Neural cell (in vitro differentiated cells): ENCODE measurements around the gene SUMO3. TPM values are rescaled to one million over a fixed set of nuclear protein-coding genes. Genes with fewer than 3 reads are reported as not detected.

Experiments used
- H2AFZ ChIP-seq: fragments of 200-600, 300-800 bp; sonication (generic), shearing (Covaris generic); 2 replicates; pipeline ENCODE4 v1.6.0; 2014; ENCODE audit warnings: low read depth, mild to moderate bottlenecking, antibody characterized with exemption, low read length, moderate library complexity
- H3F3A ChIP-seq: fragments of 200-600 bp; shearing (Covaris generic); 2 replicates; pipeline ENCODE4 v1.6.1; 2016; ENCODE audit warnings: mild to moderate bottlenecking, moderate library complexity, mixed read lengths, antibody characterized with exemption, low read length; ENCODE audit not compliant: insufficient read depth, poor library complexity, severe bottlenecking
- H3K27ac ChIP-seq: fragments of 200-600, 300-800 bp; sonication (generic), shearing (Covaris generic); 2 replicates; pipeline ENCODE4 v1.5.1; 2014; ENCODE audit warnings: mild to moderate bottlenecking, low read length, moderate library complexity
- H3K27me3 ChIP-seq: fragments of 300-800, 200-600 bp; sonication (generic), shearing (Covaris generic); 2 replicates; pipeline ENCODE4 v1.6.0; 2014; ENCODE audit warnings: mild to moderate bottlenecking, low read depth, low read length, moderate library complexity; ENCODE audit not compliant: insufficient read depth
- H3K36me3 ChIP-seq: fragments of 300-800, 200-600 bp; sonication (generic), shearing (Covaris generic); 2 replicates; pipeline ENCODE4 v1.5.1; 2014; ENCODE audit warnings: mild to moderate bottlenecking, antibody characterized with exemption, low read length, moderate library complexity; ENCODE audit not compliant: insufficient read depth
- H3K4me2 ChIP-seq: fragments of 300-800, 200-600 bp; sonication (generic), shearing (Covaris generic); 2 replicates; pipeline ENCODE4 v1.6.0; 2014; ENCODE audit warnings: mild to moderate bottlenecking, low read length
- H3K4me3 ChIP-seq: fragments of 300-800, 200-600 bp; sonication (generic), shearing (Covaris generic); 2 replicates; pipeline ENCODE4 v1.5.1; 2014; ENCODE audit warnings: mild to moderate bottlenecking, low read length, moderate library complexity
- H3K79me2 ChIP-seq: fragments of 200-600 bp; shearing (Covaris generic); replicated peaks from 2 replicates; pipeline ENCODE4 v1.6.0; 2014; ENCODE audit warnings: mild to moderate bottlenecking, low read length, moderate library complexity; ENCODE audit not compliant: insufficient read depth
- H3K9ac ChIP-seq: fragments of 300-800, 200-600 bp; sonication (generic), shearing (Covaris generic); 2 replicates; pipeline ENCODE4 v1.6.1; 2016; ENCODE audit warnings: mild to moderate bottlenecking, low read length, mixed read lengths
- H3K9me2 ChIP-seq: fragments of 200-600 bp; shearing (Covaris generic); 2 replicates; pipeline ENCODE4 v1.6.1; 2016; ENCODE audit warnings: mild to moderate bottlenecking, low read length, mixed read lengths; ENCODE audit not compliant: insufficient read depth
- H3K9me3 ChIP-seq: fragments of 200-600, 300-800 bp; sonication (generic), shearing (Covaris generic); 2 replicates; pipeline ENCODE4 v1.6.1; 2016; ENCODE audit warnings: mild to moderate bottlenecking, mixed run types, low read length, moderate library complexity, mixed read lengths
- H4K20me1 ChIP-seq: fragments of 200-600 bp; shearing (Covaris generic); 2 replicates; pipeline ENCODE4 v1.6.1; 2016; ENCODE audit warnings: mild to moderate bottlenecking, mixed run types; ENCODE audit not compliant: insufficient read depth
- EP300 ChIP-seq: fragments of 450-650 bp; conservative IDR thresholded peaks from 2 replicates; pipeline ENCODE4 v1.6.1; 2014; ENCODE audit warnings: antibody characterized with exemption, mild to moderate bottlenecking, moderate library complexity; ENCODE audit not compliant: poor library complexity, severe bottlenecking
- EZH2 ChIP-seq: fragments of 200-600, 300-800 bp; shearing (Covaris generic), sonication (generic); IDR thresholded peaks from 2 replicates; pipeline ENCODE4 v1.6.1; 2014; ENCODE audit warnings: antibody characterized with exemption, low read length, borderline replicate concordance, mild to moderate bottlenecking; ENCODE audit not compliant: insufficient read depth, poor library complexity, severe bottlenecking
- MXI1 ChIP-seq: fragments of 450-650 bp; conservative IDR thresholded peaks from 2 replicates; pipeline ENCODE4 v1.6.1; 2014; ENCODE audit warnings: antibody characterized with exemption, mild to moderate bottlenecking; ENCODE audit not compliant: poor library complexity, severe bottlenecking
- POLR2AphosphoS5 ChIP-seq: IDR thresholded peaks from 2 replicates; pipeline ENCODE4 v1.6.1; 2012
- RAD21 ChIP-seq: fragments of 450-650 bp; conservative IDR thresholded peaks from 2 replicates; pipeline ENCODE4 v1.6.1; 2014; ENCODE audit warnings: antibody characterized with exemption, mild to moderate bottlenecking, moderate library complexity
- SMC3 ChIP-seq: fragments of 450-650 bp; conservative IDR thresholded peaks from 2 replicates; pipeline ENCODE4 v1.6.1; 2014; ENCODE audit warnings: antibody characterized with exemption, mild to moderate bottlenecking, moderate library complexity; ENCODE audit not compliant: poor library complexity
- TAF1 ChIP-seq: IDR thresholded peaks from 2 replicates; pipeline ENCODE4 v1.6.1; 2012; ENCODE audit warnings: low read depth
- polyA plus RNA-seq: library from polyadenylated mRNA; depleted of rRNA; stranded (reverse); fragments of >200 nt; gene quantifications from 2 replicates; pipeline ENCODE4 v1.2.3, GENCODE V29; 2014
- TF ChIP-seq, protein P1 (sequence below): IDR thresholded peaks from 2 replicates; pipeline ENCODE4 v1.6.1; 2012; ENCODE audit warnings: borderline replicate concordance
- TF ChIP-seq, protein P2 (sequence below): fragments of 450-650 bp; IDR thresholded peaks from 2 replicates; pipeline ENCODE4 v1.5.1; 2014; ENCODE audit warnings: antibody characterized with exemption, mild to moderate bottlenecking, moderate library complexity; ENCODE audit not compliant: poor library complexity, severe bottlenecking

SUMO3 gene
- polyA plus RNA-seq, 1 donor from 2014 or later: 113 TPM

DNA sequence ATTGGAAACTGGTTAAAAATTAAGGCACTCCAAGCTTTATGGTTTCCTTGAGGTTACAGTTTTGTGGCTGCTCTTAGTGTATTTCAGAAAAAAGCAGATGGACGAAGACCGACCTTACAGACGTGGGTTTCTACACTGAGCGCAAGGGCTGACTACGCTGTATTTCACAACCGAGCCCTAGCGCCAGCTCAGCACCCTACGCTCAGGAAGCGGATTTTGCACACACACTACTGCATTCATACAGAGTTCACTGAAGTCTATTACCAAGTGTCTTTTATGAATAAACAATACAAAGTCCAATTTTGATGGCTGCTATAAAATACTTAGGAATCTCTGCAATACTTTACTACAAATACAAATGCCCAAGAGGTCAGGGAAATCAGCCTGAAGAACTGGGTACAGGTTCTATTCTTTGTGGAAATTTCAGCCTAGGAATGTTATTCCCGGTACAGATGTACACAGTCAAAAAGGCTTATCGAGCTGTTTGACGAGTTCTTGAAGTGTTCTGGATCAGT is 31.8 kb upstream of the SUMO3 start:
- Histone ChIP-seq H3K4me3 (no peak overlapping the region), H3K9me2 (no peaks in the 10 kb centered on the region), H2AFZ (no peak overlapping the region), H3K9me3 (no peaks in the 10 kb centered on the region), H3K79me2 (no peaks in the 10 kb centered on the region), H3F3A (no peaks in the 10 kb centered on the region), H3K27me3 (no peaks in the 10 kb centered on the region), H3K9ac (no peak overlapping the region), H3K27ac (no peak overlapping the region), H4K20me1 (peaks cover 4% of the 10 kb centered on the region), H3K36me3 (no peaks in the 10 kb centered on the region), H3K4me2 (no peak overlapping the region)
- no peak for TF ChIP-seq EP300
- TF ChIP-seq, protein P1, sequence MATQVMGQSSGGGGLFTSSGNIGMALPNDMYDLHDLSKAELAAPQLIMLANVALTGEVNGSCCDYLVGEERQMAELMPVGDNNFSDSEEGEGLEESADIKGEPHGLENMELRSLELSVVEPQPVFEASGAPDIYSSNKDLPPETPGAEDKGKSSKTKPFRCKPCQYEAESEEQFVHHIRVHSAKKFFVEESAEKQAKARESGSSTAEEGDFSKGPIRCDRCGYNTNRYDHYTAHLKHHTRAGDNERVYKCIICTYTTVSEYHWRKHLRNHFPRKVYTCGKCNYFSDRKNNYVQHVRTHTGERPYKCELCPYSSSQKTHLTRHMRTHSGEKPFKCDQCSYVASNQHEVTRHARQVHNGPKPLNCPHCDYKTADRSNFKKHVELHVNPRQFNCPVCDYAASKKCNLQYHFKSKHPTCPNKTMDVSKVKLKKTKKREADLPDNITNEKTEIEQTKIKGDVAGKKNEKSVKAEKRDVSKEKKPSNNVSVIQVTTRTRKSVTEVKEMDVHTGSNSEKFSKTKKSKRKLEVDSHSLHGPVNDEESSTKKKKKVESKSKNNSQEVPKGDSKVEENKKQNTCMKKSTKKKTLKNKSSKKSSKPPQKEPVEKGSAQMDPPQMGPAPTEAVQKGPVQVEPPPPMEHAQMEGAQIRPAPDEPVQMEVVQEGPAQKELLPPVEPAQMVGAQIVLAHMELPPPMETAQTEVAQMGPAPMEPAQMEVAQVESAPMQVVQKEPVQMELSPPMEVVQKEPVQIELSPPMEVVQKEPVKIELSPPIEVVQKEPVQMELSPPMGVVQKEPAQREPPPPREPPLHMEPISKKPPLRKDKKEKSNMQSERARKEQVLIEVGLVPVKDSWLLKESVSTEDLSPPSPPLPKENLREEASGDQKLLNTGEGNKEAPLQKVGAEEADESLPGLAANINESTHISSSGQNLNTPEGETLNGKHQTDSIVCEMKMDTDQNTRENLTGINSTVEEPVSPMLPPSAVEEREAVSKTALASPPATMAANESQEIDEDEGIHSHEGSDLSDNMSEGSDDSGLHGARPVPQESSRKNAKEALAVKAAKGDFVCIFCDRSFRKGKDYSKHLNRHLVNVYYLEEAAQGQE: no peak
- no peak for TF ChIP-seq SMC3
- TF ChIP-seq, protein P2, sequence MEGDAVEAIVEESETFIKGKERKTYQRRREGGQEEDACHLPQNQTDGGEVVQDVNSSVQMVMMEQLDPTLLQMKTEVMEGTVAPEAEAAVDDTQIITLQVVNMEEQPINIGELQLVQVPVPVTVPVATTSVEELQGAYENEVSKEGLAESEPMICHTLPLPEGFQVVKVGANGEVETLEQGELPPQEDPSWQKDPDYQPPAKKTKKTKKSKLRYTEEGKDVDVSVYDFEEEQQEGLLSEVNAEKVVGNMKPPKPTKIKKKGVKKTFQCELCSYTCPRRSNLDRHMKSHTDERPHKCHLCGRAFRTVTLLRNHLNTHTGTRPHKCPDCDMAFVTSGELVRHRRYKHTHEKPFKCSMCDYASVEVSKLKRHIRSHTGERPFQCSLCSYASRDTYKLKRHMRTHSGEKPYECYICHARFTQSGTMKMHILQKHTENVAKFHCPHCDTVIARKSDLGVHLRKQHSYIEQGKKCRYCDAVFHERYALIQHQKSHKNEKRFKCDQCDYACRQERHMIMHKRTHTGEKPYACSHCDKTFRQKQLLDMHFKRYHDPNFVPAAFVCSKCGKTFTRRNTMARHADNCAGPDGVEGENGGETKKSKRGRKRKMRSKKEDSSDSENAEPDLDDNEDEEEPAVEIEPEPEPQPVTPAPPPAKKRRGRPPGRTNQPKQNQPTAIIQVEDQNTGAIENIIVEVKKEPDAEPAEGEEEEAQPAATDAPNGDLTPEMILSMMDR: no peak
- TF ChIP-seq EZH2: no peak
- TF ChIP-seq TAF1: no peak
- no peak for TF ChIP-seq MXI1
- TF ChIP-seq POLR2AphosphoS5: no peak
- TF ChIP-seq RAD21: no peak

DNA sequence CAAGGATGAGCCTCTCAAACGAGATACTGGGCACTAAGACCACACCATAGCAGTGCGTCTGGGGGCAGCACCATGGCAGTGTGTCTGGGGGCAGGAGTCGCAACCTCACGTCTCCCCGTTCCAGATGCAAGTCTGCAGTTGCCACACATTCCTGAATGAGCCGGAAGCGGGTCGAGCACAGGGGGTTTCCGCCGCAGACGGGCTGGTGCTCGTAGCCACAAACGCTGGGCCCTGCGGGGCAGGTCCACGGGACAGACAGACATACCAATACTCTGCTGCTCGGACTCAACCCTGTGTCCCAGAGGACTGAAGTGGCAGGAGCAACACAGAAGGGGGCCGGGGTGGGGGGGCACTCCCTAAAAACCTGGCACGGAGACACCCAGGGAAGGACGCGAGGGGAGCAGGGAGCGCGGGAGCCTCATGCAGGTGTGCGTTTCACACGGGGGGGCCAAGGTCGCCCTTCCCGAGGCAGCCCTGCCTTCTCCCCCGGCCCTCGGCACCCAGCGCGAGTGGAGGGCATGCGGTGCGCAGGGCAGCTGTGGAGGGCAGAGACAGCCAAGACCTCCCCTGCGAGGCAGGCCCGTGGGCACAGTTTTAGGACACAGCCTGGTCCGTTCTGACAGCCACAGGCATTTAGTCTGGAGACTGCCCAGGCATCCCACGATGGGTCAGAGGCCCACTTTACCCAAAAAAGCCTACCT is 31.1 kb upstream of the SUMO3 start:
- Histone ChIP-seq H3F3A (no peaks in the 10 kb centered on the region), H3K27ac (no peak overlapping the region), H3K27me3 (no peaks in the 10 kb centered on the region), H3K4me3 (no peak overlapping the region), H3K36me3 (no peaks in the 10 kb centered on the region), H2AFZ (no peak overlapping the region), H4K20me1 (peaks cover 4% of the 10 kb centered on the region), H3K9me2 (no peaks in the 10 kb centered on the region), H3K79me2 (no peaks in the 10 kb centered on the region), H3K4me2 (no peak overlapping the region), H3K9ac (no peak overlapping the region), H3K9me3 (no peaks in the 10 kb centered on the region)
- no peak for TF ChIP-seq TAF1
- TF ChIP-seq RAD21: no peak
- TF ChIP-seq, protein P2: no peak
- no peak for TF ChIP-seq EZH2
- no peak for TF ChIP-seq EP300
- TF ChIP-seq MXI1: no peak
- no peak for TF ChIP-seq POLR2AphosphoS5
- no peak for TF ChIP-seq SMC3
- TF ChIP-seq, protein P1: no peak
